GM21576 (cell line): ENCODE results near the gene TMCO4.
"Not testable (repeated sequence)": the region's sequence is repeated elsewhere in the genome, so short reads cannot be mapped to it uniquely, and the experiment has no call there.

Experiments
- ATAC-seq: cut with Tn5 transposase; IDR thresholded peaks from one replicate; pipeline ENCODE4 v1.9.1; 2021; ENCODE audit warnings: mild to moderate bottlenecking, moderate library complexity; ENCODE audit not compliant: unreplicated experiment

The TMCO4 gene

DNA sequence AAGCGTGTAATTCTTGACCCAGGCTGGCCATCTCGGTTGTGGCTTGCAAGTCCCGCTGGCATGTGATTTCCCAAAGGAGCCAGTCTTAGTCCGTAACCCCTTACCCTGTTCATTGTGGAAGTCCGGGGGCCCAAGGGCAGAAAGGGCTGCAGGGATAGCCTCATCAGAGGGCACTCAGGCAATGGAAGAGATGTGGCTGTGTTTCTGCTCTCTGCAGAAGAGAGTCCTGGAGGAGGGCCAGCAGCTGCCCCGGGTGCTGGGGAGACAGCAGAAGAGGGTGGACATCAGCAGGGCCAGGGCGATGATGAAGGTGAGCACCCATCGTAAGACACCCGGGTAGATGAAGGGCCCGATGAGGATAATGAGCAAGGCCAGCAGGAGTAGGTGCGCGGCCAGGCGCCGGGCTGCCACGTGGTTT, 14.5 kb upstream of the TMCO4 start:
- ATAC-seq, result no peak

DNA sequence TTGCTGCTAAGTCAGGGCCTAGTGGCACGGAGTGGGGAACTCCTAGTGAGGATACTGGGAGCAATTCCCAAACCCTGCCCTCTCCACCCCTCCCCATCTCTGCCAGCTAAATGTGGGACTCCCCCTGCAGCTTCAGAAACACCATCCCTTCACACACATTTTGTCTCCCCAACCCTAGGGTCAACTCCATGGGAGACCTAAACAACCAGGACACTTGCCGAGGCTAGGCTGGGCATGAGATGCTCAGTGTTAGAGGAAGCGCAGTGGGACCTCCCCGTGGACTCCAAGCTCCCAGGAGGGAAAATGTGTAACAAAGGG, 13.9 kb upstream of the TMCO4 start:
- no peak for ATAC-seq

DNA sequence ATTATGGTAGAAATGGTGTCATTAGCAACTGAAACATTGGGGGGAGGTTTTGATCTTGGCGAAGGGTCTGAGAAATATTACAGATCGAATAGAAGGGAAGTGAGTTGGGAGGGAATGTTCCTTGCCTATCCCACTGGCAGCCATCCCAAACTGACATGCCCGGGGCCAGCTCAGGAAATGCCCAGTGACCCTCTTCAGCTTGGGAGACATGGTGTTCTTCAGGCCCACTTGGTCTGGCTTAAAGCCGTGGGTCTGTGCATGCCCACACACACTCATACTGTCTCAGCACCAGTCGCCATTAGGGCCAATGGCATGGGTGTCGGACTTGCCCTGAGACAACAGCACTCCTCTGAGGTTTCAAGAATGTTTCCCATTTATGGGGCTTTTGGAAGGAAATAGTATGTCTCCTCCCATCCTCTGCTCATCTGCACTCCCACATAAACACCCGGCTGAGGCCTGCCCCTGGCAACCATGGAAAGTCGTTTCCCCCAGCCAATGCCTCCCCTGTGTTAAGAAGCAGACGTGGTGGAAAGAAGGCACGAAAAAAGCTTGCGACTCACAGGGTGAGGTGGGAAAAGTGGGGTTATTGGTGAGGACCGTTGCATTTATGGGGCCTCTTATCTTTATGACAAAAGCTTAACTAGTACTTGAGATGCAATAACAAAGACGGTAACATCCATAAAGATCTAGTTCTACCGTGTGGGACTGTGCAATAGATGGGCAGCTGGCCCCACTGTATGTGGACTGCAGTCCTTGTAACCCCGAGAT, 13.3 kb upstream of the TMCO4 start:
- ATAC-seq, result no peak

DNA sequence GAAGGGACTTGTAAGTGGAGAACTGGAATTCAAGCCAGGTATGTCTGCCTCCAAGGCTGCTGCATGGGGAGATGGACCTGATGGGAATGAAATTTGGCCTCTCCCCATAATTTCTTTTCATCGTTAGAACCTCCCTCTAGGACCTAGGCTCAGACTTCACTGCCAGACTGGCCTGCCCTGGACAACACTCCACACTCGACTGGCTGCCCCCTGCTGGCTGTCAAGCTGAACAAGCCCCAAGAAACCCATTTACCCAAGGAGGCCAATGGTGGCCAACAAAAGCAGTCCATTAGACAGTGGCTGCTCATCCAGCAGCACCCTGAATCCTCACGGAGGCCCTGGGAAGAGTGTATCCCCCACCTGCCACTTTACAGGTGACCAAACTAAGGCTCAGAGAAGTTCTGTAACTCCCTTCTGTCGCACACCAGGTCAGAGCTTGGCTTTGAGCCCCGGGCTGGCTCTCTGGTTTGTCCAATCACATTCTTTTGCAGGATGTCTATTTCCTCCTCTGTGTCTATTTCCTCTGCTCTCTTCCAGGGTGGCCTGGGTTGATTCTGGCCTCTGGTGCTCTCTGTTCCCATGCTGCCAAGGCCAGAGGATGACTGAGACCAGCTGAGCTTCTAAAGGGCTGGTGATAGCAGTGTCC, 11.6 kb upstream of the TMCO4 start:
- no peak for ATAC-seq

DNA sequence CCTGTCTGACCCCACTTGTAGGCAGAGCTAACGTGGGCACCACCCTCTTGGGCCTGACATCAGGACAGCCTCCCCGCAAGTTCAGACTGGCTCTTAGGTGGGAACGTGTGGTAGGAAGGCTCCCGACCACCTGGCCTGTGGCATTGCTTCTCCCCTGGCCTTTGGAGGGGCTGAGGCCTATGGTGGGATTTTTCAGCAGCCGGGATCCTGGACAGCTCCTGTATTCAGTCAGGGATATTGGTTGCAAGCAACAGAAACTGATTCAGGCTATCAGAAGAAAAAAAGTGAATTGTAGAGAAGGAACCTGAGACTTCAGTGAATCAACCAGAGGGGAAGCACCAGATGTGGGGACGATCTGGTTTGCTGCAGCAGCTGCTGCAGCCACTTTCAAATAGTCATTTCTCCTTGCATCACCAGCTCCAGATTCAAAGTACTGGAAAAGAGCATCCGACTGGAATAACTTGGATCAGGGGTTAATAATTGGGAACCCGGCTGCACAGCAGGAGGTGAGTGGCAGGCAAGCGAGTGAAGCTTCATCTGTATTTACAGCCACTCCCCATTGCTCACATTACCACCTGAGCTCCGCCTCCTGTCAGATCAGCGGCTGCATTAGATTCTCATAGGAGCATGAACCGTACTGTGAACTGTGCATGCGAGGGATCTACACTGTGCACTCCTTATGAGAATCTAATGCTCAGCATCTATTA, 9.5 kb upstream of the TMCO4 start:
- ATAC-seq, result no peak

DNA sequence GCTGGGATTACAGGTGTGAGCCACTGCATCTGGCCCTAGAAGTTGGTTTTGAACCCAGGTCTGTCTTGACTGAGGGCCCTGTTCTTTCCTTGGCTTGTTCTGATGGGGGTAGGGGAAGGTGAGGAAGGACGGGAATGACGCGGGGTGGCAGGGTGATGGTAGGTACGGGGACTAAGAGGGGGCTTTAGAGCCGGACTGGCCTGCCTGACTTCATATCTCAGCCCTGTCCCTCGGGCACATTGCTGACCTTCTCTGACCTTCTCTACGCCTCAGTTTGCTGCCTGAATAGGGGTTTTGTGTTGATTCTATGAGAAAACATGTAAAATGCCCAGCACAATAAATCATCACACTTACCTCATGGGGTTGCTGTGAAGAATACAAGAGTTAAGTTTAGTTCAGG, 8.6 kb upstream of the TMCO4 start:
- ATAC-seq, result no peak

DNA sequence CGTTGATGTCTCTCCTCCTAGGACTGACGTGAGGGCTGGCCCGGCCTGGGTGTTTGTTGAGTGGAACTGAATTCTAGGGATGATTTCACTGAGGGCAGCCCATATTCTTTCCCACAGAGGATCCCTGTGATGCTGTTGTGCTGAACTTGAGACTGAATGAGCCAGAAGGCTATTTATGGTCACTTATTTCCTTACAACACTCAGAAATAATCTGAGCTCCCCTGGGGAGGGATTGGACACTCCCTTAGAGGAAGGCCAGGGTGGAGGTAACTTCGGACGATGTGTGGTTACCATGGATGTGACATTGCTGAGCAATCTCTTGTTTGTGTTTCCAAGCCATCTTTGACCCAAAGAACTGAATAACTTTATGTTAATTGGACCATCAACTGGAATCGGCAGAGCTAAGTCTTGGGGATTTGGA, 5.1 kb upstream of the TMCO4 start:
- no peak for ATAC-seq

DNA sequence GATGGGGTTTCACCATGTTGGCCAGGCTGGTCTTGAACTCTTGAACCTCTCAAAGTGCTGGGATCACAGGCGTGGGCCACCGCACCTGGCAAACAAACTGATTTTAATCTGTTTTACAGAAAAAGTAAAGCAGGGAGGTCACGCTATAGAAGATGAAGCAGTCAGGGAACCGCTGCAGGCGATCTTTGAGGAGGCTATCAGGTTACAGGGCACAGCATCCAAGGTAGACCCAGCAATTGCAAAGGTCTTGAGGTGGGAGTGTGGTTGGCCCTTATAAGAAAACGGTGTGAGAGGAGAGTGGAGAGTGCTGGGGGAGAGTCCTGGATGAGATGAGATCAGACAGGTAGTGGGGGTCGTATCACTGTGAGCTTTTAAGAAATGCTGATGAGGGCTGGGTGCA, 2.6 kb upstream of the TMCO4 start:
- no peak for ATAC-seq

DNA sequence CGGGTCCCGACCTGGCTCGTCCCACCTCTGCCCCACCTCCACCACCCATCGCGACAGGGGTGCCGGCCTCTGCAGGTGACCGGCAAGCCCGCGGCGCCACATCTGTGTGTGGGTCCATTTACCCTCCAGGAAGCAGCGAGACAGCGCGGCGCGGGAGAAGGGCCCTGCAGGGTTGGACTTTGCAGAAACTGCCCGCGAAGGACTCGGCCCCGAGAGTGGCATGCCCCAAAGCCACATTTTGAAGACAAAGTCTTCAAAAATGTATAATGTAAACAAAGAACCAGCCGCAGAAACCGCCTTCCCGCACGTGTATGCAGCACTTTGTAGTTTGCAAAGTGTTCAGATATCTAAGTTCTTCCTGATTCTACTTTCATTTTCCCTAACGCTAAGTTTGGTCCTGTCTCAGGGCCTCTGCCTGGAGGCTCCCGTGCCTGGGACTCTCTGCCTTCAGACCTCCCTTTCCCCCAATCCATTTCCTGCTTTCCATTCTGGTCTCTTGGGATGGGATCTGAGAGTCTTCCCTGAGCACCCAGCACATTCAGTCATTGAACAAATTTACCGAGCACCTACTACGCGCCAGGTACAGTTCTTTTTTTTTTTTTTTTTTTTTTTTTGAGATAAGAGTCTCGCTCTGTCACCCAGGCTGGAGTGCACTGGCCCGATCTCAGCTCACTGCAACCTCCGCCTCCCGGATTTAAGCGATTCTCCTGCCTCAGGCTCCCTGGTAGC, 524 bp upstream of the TMCO4 start:
- ATAC-seq, result no peak

DNA sequence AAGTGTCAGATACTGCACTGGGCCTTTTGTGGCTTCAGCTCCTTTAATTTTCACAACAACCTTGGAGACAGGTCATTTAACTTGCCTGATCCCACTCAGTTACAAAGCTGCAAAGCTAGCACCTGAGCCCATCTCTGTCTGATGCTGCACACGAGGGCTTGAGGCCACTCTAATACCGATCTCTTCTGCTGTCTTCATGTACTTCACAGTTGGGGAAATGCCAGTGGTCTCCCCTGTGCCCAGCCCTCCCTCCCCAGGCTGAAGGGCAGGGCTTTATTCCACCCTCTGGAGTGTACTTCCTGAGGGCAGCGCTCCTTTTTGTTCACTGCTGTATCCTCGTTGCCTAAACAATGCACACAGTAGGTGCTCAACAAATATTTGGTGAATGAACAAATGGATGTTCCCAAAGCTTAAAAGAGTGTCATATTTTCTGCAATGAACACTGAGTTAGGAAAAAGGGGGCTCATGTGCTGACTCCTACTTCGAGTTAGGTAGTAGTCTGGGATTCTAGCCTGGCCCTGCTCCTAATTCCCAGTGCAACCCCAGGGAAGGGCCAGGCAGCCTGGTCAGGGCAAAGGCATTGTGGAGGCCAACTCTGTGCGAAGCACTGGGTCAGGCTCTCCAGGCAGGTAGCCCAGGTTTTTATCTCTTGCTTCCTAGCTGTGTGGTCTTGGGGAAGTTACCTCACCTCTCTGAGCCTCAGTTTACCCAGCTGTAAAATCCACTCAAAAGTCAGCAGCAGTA, 1.1 kb downstream of the TMCO4 start:
- ATAC-seq, result no peak

DNA sequence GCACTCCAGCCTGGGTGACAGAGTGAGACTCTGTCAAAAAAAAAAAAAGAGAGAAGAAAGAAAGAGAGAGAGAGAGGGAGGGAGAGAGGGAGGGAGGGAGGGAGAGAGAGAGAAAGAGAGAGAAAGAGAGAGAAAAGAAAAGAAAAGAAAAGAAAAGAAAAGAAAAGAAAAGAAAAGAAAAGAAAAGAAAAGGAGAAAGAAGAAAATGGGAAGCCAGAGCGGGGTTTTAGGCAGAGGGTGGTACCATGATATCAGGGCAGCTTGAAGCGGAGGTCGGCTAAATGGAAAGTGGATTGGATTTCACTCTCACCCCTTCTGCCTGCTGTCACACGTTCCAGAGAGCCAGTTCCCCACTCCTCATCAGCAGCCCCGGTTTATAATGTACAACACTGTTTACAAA, 1.9 kb downstream of the TMCO4 start:
- ATAC-seq, result no peak

DNA sequence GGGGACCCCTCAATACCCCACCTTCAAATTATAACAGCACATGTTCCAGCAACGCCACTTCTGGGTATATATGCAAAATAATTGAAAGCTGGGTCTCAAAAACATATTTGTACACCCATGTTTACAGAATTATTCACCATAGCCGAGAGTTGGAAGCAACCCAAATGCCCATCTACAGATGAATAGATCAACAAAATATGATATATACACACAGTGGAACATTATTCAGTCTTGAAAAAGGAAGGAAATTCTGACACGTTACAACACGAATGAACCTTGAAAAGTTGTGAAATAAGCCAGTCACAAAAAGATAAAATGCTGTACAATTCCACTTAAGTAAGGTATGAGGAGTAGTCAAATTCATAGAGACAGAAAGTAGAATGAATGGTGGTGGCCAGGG, 5.1 kb downstream of the TMCO4 start:
- ATAC-seq, result no peak

DNA sequence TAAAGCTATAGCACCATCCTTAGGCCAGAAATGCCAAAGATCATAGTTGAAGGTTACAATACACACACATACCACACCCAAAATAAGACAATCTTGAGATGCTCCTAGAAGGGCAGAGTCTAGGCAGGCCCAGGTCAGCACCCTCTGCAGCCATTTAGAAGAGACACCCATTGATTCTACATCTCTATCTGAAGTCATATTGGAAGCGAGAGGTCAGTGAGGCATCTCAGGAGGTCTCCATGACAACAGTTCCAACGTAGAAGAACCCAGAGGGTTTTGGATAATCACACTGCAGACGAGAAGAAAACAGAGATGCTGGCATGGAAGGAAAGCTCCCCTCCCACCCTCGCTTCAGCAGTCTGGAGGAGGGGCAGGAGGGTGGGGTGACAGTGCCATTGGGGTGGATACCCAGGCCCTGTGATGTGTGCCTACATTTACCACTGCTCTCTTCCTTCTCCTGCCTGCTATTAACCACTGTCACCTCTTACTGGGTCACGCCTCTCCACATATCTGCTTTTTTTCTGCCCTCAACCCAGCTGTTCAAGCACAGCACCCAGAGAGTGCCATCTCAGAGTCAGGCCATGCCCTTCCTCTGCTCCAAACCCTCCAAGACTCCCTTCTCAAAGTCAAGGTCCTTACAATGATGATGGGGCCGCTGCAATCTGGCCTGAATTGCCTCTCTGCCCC, 6.2 kb downstream of the TMCO4 start:
- ATAC-seq, result no peak

DNA sequence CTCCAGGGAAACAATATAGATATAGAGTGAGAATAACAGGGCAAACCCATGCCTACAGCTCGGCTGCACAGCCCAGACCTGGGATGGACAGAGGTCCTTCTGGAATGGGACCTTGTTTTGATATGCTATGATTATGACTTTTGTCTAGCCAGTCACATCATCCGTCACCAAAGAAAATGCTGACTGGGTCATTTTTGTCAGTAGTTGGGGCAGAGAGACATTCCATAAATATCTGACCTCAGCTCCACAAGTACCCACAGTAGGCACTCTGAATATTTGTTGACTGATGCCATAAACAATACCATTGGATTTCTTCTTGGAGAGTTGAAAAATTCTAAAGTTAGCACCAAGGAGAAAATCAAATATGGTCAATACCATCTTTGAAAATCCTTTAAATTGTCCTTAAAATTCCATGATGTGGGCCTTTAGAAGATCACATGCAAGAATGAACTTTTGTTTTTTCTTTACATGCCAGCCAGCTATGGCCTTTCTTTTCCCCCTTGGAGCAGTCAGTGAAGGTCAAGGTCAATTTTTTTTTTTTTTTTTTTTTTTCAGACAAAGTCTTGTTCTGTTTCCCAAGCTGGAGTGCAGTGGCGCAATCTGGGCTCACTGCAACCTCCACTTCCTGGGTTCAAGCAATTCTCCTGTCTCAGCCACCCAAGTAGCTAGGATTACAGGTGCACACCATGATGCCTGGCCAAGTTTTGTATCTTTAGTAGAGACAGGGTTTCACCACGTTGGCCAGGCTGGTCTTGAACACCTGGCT, 7.3 kb downstream of the TMCO4 start:
- no peak for ATAC-seq

DNA sequence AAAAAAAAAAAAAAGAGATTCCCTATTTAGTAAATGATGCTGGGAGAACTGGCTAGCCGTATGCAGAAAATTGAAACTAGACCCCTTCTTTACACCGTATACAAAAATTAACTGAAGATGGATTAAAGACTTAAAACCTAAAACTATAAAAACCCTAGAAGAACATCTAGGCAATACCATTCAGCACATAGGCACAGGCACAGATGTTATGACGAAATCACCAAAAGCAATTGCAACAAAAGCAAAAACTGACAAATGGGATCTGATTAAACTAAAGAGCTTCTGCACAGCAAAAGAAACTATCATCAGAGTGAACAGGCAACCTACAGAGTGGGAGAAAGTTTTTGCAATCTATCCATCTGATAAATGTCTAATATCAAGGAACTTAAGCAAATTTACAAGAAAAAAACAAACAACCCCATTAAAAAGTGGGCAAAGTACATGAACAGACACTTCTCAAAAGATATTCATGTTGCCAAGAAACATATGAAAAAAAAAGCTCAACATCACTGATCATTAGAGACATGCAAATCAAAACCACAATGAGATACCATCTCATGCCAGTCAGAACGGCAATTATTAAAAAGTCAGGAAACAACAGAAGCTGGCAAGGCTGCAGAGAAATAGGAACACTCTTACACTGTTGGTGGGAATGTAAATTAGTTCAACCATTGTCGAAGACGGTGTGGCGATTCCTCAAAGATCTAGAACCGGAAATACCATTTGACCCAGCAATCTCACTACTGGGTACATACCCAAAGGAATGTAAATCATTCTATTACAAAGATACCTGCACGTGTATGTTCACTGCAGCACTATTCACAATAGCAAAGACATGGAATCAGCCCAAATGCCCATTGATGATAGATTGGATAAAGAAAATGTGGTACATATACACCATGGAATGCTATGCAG, 9.4 kb downstream of the TMCO4 start:
- not testable (repeated sequence) for ATAC-seq

DNA sequence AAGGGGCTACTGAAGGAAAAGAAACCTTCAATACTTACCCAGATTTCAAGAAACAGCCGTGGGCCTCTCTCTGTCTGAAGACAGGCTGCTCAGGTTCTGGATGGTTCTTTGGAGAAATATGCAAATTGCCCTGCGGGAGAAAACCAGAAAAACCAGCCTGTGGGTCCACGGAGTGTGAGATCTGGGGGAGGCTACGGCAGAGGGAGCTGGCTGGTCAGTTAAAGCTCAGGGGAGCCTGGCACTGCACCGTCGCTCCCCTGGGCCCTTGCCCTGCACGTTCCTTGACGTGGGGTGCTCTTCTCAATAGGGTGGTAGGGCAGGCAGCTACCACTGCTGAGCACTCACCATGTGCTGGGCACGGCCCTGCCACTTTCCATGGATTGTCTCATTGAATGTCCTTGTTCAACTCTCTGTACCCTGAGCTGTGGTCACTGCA, 12.7 kb downstream of the TMCO4 start:
- ATAC-seq, result no peak

DNA sequence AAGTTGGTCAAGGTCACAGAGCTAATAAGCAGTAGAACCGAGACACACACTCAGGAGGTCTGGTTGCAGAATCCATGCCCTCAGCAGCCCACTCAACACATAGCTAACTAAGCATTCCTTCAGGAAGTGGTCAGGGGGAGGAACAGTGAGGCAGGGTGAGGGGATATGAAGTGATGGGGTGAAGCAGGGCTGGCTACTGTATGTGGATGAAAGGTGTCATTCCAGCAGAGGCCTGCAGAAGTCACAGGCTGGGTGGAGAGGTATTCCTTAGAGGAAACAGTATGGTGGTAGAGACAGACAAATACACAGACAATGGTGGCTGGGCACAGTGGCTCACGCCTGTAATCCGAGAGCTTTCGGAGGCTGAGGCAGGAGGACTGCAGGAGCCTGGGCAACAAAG, 14.1 kb downstream of the TMCO4 start:
- ATAC-seq, result no peak

DNA sequence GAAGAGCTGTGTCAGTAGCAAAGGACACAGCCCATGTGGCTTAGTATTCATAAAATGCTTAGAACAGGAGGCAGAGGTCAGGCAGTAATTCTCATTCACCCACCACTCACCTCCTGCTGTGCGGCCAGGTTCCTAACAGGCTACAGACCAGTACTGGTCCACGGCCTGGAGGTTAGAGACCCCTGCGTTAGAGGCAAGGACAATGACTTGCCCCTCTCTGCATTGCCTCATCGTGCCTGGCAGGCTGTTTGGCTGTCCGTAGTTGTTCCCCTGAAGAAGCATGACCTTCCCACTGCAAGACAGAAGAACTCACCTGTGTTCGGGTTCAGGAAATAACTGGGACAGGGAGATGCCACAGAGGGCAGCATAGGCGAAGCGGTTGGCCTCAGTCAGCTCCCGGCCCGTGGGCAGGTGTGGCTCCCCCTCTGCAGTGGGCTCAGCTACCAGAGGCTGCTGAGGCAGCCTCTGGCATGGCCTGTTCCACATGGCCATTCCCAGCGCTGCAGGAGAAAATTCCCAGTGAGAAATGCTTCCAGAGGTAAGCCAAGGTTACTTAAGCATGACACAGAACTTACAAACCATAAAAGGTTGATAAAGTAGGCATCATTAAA, 19.3 kb downstream of the TMCO4 start:
- ATAC-seq, result no peak
